GM18873 (cell line): ENCODE measurements around the gene CXXC4.
A peak's percentile ranks its signal among the peaks of the same experiment; 100 is the strongest.

Source experiments
- ATAC-seq: cut with Tn5 transposase; IDR thresholded peaks from one replicate; pipeline ENCODE4 v1.9.1; 2021; ENCODE audit warnings: mild to moderate bottlenecking, moderate library complexity, moderate number of reproducible peaks; ENCODE audit not compliant: unreplicated experiment, low FRiP score

CXXC4 gene

GRCh38 chr4:104490096-104490769 lies 4.5 kb downstream of the CXXC4 start:
- ATAC-seq: peak; percentile 40

- peak; percentile 25 for ATAC-seq
Measured at GRCh38 chr4:104489731-104490095, 5.0 kb downstream of the CXXC4 start.

- ATAC-seq: no peak
Measured at GRCh38 chr4:104488151-104488550, 6.5 kb downstream of the CXXC4 start.

GRCh38 chr4:104486716-104487504 lies 7.8 kb downstream of the CXXC4 start:
- no peak for ATAC-seq

GRCh38 chr4:104475652-104476051 lies 19.0 kb downstream of the CXXC4 start:
- ATAC-seq: no peak

- ATAC-seq: no peak
Measured at GRCh38 chr4:104472766-104473165, 21.9 kb downstream of the CXXC4 start.

- ATAC-seq: no peak
Measured at GRCh38 chr4:104470770-104471169, 23.9 kb downstream of the CXXC4 start.

GRCh38 chr4:104469794-104470193 lies 24.9 kb downstream of the CXXC4 start:
- ATAC-seq: no peak

- no peak for ATAC-seq
Measured at GRCh38 chr4:104465619-104466018, 29.1 kb downstream of the CXXC4 start.

- ATAC-seq: no peak
Measured at GRCh38 chr4:104465201-104465600, 29.5 kb downstream of the CXXC4 start.

GRCh38 chr4:104462641-104463040 lies 32.1 kb downstream of the CXXC4 start:
- no peak for ATAC-seq

- ATAC-seq: peak; percentile 80
Measured at GRCh38 chr4:104457308-104457981, 37.2 kb downstream of the CXXC4 start.

GRCh38 chr4:104451573-104451972 lies 43.1 kb downstream of the CXXC4 start:
- ATAC-seq: peak; percentile 74

- ATAC-seq: no peak
Measured at GRCh38 chr4:104449537-104449936, 45.2 kb downstream of the CXXC4 start.

GRCh38 chr4:104447294-104447693 lies 47.4 kb downstream of the CXXC4 start:
- no peak for ATAC-seq

GRCh38 chr4:104446431-104447278 lies 48.0 kb downstream of the CXXC4 start:
- no peak for ATAC-seq

- no peak for ATAC-seq
Measured at GRCh38 chr4:104444685-104445084, 50.0 kb downstream of the CXXC4 start.

GRCh38 chr4:104436542-104436941 lies 58.2 kb downstream of the CXXC4 start:
- ATAC-seq: no peak

- ATAC-seq: no peak
Measured at GRCh38 chr4:104429150-104429741, 65.4 kb downstream of the CXXC4 start.

- no peak for ATAC-seq
Measured at GRCh38 chr4:104425948-104426347, 68.7 kb downstream of the CXXC4 start.
